Glomerular visceral epithelial cell (primary cell): ENCODE measurements around the gene PATL2.
"Not testable (repeated sequence)": the region's sequence is repeated elsewhere in the genome, so short reads cannot be mapped to it uniquely, and the experiment has no call there.

Experiments used
- DNase-seq: peaks from one replicate; pipeline ENCODE4 v3.0.0-alpha.2; 2016; ENCODE audit errors: extremely low spot score

Gene PATL2

DNA sequence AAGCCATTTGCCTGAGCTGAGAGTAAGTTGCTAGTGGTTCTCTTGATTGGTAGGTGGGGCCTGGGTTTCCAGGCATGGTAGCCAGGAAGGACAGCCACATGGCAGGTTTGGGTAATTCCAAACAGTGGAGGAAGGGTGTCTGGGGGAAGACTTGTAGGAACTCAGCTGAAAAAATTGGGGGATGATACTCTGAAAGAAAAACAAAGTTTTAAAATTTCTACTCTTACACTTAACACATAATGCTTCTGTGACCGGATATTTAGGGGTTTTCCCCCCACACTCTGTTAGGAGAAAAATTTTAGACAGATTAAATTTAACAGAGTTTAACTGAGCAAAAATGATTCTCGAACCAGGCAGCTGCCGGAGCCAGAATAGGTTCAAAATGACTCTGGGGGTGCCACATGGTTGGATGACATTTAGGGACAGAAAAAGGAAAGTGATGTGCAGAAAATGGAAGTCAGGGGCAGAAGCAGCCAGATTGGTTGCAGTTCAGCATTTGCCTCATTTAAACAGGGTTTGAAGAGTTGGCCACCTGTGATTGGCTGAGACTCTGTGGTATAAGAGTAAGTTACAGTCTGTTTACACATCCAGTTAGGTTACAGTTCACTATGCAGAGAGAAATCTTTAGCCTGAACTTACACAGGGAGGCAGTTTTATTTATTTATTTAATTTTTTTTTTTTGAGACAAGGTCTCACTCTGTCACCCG lies 8.3 kb upstream of the PATL2 start:
- DNase-seq: peak; percentile 56

DNA sequence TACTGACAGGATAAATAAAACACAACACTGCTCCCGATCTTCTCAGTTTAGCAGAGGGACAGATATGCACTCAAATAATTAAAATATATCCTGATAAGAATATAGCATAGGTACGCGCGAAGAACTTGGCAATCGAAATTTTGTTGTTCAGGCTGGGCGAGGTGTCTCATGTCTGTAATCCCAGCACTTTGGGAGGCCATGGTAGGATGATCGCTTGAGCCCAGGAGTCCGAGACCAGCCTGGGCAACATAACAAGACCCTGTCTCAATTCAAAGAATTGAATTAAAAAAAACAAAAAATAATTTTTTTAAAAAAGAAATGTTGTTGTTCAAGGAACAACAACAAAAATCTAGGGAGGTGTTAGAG lies 7.8 kb upstream of the PATL2 start:
- DNase-seq: no peak

DNA sequence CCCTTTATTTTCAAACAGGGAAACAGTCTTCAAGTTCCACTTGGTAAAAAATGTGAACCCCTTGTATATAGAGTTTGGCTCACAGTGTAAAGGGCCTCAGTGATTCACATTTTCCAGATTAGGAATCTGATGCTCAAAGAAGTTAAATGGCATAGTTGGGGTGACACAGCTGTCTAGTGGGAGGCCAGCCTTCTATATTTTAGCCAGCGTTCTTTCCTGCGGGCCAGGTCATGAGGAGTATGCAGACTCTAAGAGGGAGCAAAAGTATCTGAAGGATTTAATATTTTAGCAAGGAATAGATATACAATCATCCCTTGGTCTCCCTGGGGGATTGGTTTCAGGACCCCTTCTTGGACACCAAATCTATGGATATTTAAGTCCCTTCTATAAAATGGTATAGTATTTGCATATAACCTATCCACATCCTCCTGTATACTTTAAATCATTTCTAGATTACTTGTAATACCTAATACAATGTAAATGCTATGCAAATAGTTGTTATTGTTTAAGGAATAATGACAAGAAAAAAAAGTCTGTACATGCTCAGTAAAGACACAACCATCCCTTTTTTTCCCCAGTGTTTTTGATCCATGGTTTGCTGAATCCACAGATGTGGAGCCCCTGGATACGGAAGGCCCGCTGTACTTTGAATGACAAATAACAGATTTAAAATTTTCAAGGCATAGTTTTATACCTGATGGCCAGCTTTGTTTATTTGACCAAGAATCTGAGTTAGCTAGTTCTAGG lies 7.2 kb upstream of the PATL2 start:
- DNase-seq: no peak

DNA sequence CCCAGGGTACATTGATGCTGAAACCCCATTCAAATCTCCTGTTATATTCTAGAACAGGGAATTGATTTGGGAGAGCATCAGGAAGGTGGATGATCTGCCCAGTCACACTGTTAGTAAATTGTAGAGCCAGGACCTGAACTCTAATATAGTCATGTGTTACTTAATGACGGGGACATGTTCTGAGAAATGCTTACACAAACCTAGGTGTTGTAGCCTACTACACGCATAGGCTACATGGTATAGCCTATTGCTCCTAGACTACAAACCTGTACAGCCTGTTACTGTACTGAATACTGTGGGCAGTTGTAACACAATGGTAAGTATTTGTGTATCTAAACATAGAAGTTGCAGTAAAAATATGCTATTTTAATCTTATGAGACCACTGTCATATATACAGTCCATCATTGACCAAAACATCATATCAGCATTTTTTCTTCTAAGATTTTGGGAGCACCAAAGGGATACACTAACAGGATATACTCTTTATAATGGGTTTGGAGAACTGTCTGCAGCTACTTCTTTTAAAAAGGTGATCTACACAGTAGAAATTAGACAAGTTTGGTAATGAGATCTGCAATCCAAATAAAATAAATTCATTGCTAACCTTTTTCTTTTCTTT lies 6.0 kb upstream of the PATL2 start:
- no peak for DNase-seq

DNA sequence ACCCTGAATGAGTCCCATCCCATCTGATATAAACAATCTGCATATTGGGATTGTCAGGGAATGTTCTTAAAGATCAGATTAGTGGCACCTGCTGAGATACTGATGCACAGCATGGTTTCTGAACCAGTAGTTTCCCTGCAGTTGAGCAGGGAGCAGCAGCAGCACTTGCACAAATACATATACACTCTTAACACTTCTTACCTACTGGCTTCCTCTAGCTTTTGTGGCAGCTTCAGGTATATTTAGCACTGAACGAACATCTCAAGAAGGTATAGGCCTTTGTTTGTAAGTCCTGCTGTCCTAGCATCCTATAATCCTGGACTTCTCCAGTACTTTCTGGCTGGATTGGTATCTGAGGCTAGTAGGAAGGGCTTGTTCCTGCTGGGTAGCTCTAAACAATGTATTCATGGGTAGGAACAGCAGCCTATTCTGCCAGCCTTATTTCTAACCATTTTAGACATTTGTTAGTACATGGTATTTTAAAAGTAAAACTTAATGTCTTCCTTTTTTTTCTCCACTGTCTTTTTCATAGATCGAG lies 4.7 kb upstream of the PATL2 start:
- no peak for DNase-seq

DNA sequence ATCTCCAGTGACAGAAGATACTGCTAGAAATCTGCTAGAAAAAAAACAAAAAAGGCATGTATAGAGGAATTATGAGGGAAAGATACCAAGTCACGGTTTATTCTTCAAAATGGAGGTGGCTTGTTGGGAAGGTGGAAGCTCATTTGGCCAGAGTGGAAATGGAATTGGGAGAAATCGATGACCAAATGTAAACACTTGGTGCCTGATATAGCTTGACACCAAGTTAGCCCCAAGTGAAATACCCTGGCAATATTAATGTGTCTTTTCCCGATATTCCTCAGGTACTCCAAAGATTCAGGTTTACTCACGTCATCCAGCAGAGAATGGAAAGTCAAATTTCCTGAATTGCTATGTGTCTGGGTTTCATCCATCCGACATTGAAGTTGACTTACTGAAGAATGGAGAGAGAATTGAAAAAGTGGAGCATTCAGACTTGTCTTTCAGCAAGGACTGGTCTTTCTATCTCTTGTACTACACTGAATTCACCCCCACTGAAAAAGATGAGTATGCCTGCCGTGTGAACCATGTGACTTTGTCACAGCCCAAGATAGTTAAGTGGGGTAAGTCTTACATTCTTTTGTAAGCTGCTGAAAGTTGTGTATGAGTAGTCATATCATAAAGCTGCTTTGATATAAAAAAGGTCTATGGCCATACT lies 4.1 kb upstream of the PATL2 start:
- DNase-seq: no peak

DNA sequence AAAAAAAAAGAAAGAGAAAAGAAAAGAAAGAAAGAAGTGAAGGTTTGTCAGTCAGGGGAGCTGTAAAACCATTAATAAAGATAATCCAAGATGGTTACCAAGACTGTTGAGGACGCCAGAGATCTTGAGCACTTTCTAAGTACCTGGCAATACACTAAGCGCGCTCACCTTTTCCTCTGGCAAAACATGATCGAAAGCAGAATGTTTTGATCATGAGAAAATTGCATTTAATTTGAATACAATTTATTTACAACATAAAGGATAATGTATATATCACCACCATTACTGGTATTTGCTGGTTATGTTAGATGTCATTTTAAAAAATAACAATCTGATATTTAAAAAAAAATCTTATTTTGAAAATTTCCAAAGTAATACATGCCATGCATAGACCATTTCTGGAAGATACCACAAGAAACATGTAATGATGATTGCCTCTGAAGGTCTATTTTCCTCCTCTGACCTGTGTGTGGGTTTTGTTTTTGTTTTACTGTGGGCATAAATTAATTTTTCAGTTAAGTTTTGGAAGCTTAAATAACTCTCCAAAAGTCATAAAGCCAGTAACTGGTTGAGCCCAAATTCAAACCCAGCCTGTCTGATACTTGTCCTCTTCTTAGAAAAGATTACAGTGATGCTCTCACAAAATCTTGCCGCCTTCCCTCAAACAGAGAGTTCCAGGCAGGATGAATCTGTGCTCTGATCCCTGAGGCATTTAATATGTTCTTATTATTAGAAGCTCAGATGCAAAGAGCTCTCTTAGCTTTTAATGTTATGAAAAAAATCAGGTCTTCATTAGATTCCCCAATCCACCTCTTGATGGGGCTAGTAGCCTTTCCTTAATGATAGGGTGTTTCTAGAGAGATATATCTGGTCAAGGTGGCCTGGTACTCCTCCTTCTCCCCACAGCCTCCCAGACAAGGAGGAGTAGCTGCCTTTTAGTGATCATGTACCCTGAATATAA lies 2.2 kb upstream of the PATL2 start:
- DNase-seq: peak; percentile 46

DNA sequence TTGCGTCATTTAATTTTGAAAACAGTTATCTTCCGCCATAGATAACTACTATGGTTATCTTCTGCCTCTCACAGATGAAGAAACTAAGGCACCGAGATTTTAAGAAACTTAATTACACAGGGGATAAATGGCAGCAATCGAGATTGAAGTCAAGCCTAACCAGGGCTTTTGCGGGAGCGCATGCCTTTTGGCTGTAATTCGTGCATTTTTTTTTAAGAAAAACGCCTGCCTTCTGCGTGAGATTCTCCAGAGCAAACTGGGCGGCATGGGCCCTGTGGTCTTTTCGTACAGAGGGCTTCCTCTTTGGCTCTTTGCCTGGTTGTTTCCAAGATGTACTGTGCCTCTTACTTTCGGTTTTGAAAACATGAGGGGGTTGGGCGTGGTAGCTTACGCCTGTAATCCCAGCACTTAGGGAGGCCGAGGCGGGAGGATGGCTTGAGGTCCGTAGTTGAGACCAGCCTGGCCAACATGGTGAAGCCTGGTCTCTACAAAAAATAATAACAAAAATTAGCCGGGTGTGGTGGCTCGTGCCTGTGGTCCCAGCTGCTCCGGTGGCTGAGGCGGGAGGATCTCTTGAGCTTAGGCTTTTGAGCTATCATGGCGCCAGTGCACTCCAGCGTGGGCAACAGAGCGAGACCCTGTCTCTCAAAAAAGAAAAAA lies 1.4 kb upstream of the PATL2 start:
- peak; percentile 83 for DNase-seq

DNA sequence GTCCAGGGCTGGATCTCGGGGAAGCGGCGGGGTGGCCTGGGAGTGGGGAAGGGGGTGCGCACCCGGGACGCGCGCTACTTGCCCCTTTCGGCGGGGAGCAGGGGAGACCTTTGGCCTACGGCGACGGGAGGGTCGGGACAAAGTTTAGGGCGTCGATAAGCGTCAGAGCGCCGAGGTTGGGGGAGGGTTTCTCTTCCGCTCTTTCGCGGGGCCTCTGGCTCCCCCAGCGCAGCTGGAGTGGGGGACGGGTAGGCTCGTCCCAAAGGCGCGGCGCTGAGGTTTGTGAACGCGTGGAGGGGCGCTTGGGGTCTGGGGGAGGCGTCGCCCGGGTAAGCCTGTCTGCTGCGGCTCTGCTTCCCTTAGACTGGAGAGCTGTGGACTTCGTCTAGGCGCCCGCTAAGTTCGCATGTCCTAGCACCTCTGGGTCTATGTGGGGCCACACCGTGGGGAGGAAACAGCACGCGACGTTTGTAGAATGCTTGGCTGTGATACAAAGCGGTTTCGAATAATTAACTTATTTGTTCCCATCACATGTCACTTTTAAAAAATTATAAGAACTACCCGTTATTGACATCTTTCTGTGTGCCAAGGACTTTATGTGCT lies 721 bp upstream of the PATL2 start:
- peak; percentile 38 for DNase-seq

DNA sequence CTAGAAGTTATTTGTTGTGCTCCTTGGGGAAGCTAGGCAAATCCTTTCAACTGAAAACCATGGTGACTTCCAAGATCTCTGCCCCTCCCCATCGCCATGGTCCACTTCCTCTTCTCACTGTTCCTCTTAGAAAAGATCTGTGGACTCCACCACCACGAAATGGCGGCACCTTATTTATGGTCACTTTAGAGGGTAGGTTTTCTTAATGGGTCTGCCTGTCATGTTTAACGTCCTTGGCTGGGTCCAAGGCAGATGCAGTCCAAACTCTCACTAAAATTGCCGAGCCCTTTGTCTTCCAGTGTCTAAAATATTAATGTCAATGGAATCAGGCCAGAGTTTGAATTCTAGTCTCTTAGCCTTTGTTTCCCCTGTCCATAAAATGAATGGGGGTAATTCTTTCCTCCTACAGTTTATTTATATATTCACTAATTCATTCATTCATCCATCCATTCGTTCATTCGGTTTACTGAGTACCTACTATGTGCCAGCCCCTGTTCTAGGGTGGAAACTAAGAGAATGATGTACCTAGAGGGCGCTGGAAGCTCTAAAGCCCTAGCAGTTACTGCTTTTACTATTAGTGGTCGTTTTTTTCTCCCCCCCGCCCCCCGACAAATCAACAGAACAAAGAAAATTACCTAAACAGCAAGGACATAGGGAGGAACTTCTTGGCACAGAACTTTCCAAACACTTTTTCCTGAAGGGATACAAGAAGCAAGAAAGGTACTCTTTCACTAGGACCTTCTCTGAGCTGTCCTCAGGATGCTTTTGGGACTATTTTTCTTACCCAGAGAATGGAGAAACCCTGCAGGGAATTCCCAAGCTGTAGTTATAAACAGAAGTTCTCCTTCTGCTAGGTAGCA lies 657 bp downstream of the PATL2 start:
- peak; percentile 32 for DNase-seq

DNA sequence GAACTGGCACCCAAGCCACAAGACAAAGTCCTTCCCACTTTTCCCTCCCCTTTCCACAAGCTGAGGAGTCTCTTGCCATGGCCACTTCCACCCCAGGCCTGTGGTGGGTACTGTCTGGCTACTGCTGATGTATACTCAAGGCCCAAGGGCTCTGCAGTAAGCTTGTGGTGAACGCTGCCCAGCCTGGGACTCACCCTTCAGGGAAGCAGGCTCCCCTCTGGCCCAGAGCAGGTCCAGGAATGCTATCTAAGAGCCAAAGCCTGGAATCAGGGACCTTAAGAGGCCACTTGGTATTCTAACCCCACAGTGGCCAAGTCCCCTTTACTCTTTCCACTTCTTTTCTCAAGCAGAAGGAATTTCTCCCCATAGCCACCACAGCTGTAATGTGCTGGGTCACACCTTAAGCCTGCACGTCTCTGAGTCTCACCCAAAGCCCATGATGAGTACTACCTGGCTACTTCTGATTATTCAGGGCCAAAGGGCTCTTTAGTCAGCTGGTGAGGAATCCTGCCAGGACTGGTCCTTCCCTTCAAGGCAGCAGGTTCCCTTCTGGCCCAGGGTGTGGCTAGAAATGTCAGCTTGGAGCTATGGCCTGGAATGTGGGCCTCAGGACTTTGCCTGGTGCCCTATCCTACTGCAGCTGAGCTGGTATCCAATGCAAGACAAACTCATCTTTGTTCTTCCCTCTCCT lies 4.0 kb downstream of the PATL2 start:
- no peak for DNase-seq

DNA sequence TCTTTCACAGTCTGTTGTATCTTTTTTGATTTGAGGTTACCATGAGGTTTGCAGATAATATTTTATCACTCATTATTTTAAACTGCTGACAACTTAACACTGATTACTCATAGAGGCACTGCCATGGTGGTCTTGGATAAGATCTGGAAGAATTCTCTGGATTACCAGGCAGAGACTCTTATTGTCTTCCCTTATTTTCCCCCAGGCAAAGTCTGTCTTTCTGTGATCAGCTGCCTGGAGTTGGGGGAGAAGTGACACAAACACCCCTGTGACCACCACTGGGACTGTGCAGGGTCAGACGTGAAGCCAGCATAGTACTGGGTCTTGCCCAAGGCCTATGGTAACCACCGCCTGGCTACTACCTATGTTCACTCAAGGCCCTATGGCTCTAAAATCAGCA lies 4.7 kb downstream of the PATL2 start:
- no peak for DNase-seq

DNA sequence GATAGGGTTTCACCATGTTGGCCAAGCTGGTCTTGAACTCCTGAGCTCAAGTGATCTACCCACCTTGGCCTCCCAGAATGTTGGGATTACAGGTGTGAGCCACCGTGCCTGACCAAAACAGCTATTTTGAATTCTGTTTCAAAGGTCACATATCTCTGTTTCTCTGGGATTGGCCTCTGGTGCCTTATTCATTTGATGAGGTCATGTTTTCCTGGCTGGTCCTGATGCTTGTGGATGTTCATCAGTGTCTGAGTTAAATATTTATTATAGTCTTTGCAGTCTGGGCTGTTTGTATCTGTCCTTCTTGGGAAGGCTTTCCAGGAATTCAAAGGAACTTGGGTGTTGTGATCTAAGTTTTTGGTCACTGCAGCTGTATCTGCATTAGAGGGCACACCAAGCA lies 5.1 kb downstream of the PATL2 start:
- no peak for DNase-seq

DNA sequence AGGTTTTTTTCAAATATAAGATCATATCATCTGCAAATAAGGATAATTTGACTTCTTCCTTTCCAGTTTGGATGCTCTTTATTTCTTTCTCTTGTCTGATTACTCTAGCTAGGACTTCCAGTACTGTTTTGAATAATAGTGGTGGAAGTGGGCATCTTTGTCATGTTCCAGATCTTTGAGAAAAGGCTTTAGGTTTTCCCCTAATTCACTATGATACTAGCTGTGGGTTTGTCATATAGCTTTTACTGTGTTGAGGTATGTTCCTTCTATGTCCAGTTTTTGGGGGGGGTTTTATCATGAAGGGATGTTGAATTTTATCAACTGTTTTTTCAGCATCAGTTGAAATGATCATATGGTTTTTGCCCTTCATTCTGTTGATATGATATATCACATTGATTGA lies 10.4 kb downstream of the PATL2 start:
- DNase-seq: not testable (repeated sequence)

DNA sequence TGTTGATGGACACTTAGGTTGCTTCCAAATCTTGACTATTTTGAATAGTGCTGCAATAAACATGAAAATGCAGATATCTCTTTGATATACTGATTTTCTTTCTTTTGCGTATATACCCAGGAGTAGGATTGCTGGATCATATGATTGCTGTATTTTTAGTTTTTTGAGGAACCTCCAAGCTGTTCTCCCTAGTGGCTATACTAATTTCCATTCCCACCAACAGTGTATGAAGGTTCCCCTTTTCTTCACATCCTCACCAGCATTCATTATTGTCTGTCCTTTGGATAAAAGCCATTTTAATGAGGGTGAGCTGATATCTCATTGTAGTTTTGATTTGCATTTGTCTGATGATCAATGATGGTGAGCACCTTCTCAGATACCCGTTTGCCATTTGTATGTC lies 12.5 kb downstream of the PATL2 start:
- no peak for DNase-seq

DNA sequence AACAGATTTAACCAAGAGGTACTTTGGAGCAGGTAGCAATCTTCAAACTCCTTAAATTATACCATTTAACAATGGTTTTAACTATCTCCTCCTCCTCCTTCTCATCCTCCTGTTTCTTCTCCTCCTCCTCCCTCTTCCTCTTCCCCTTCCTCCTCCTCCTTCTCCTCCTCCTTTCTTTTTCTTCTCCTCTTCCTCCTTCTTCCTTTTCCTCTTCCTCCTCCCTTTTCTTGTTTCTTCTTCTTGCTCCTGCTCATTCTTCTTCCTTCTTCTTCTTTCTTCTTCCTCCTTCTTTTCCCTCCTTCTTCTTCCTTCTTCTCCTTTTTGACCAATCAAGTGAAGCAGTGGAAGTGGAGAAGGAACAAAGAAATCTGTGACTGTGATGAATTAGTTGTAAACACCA lies 14.1 kb downstream of the PATL2 start:
- no peak for DNase-seq

DNA sequence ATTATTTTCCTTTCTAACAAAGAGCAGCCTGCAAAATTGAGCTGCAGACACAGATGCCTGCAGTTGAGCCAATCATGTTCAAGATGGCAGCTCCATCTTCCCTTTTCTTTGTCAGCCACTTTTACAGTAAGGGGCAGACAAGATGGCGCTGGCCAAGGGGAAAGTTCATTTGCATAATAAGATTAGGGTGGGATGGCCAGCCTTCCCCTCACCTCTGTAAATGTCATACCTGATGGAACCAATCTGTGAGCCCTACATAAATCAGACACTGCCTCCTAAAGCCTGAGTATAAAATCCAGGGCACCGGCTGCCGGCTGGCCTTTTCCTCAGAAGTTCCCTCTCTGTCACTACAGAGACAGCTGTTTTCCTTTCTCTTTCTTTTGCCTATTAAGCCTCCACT lies 15.8 kb downstream of the PATL2 start:
- no peak for DNase-seq

DNA sequence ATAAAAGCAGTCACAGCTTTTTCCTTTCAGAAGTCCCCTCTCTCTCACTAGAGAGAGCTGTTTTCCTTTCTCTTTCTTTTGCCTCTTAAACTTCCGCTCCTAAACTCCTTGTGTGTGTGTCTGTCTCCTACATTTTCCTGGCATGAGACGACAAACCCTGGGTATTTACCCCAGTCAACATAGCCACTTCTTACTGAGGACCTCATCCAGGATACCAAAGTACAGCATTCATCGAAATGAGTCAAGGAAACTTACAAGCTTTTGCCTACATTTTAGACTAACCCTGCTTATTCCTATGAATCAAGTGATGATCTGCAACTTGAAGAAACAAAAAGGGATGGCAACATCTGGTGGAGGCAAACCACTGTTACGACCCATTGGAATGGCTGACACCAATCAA lies 16.7 kb downstream of the PATL2 start:
- no peak for DNase-seq

DNA sequence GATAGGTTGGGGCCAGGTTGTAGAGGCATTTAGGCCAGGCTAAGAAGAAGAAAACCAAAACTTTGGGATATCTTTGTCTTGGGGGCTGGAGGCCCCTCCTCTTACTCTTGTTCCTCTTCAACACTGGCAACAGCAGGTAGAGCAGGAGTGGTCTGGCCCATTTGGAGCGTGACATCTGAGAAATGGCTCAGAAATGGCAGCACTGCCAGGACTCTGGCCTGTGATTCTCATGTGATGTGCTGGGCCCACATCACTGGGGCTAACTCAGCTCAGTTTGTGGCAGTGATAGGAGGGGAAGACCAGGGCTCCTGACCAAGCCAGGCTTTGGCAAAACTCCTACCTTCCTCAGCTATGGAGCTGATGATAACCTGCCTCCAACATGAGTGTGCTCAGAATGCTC lies 18.5 kb downstream of the PATL2 start:
- DNase-seq: no peak
